H9 (cell line): ENCODE data around the gene SGCE. TPM values are rescaled to one million over a fixed set of nuclear protein-coding genes. Genes with fewer than 3 reads are reported as not detected.

Experiments
- DNase-seq: peaks from one replicate; pipeline ENCODE4 v3.0.0-alpha.2; 2017
- H2AFZ ChIP-seq: one replicate; pipeline ENCODE4 v1.6.1; 2013; ENCODE audit warnings: mild to moderate bottlenecking, low read length, control low read depth, moderate library complexity
- H2AK5ac ChIP-seq: 2 replicates; pipeline ENCODE4 v1.6.1; 2013; ENCODE audit warnings: low read length, control low read depth, mixed read lengths; ENCODE audit not compliant: insufficient read length
- H2BK120ac ChIP-seq: one replicate; pipeline ENCODE4 v1.6.1; 2013; ENCODE audit warnings: low read depth, mild to moderate bottlenecking, low read length, control low read depth, inconsistent platforms; ENCODE audit not compliant: poor library complexity, severe bottlenecking
- H2BK12ac ChIP-seq: 2 replicates; pipeline ENCODE4 v1.6.1; 2013; ENCODE audit warnings: low read length, control low read depth, mixed read lengths, low read depth; ENCODE audit not compliant: insufficient read length
- H2BK15ac ChIP-seq: 2 replicates; pipeline ENCODE4 v1.6.1; 2013; ENCODE audit warnings: low read depth, low read length, control low read depth
- H2BK20ac ChIP-seq: one replicate; pipeline ENCODE4 v1.6.1; 2013; ENCODE audit warnings: low read depth, mild to moderate bottlenecking, low read length, control low read depth, inconsistent platforms; ENCODE audit not compliant: poor library complexity, severe bottlenecking
- H2BK5ac ChIP-seq: 2 replicates; pipeline ENCODE4 v1.6.1; 2013; ENCODE audit warnings: low read length, control low read depth, mixed read lengths; ENCODE audit not compliant: insufficient read length
- H3K14ac ChIP-seq: 2 replicates; pipeline ENCODE4 v1.6.1; 2013; ENCODE audit warnings: low read length, control low read depth; ENCODE audit not compliant: insufficient read depth
- H3K18ac ChIP-seq: 2 replicates; pipeline ENCODE4 v1.6.1; 2013; ENCODE audit warnings: low read depth, mild to moderate bottlenecking, mixed read lengths, low read length, control low read depth; ENCODE audit not compliant: insufficient read length
- H3K23ac ChIP-seq: 2 replicates; pipeline ENCODE4 v1.6.1; 2013; ENCODE audit warnings: low read length, control low read depth, mixed read lengths, low read depth; ENCODE audit not compliant: insufficient read length
- H3K23me2 ChIP-seq: 2 replicates; pipeline ENCODE4 v1.6.1; 2013; ENCODE audit warnings: low read depth, mild to moderate bottlenecking, mixed read lengths, low read length, control low read depth; ENCODE audit not compliant: insufficient read length, poor library complexity, severe bottlenecking
- H3K27ac ChIP-seq: 2 replicates; pipeline ENCODE4 v1.5.1; 2013; ENCODE audit warnings: low read length, control low read depth, mixed read lengths, low read depth; ENCODE audit not compliant: insufficient read length
- H3K27me3 ChIP-seq: 2 replicates; pipeline ENCODE4 v1.6.1; 2013; ENCODE audit warnings: low read length, control low read depth, inconsistent platforms; ENCODE audit not compliant: insufficient read depth
- H3K4ac ChIP-seq: 2 replicates; pipeline ENCODE4 v1.6.1; 2013; ENCODE audit warnings: low read depth, mild to moderate bottlenecking, control low read depth, inconsistent platforms, low read length, moderate library complexity
- H3K4me1 ChIP-seq: 2 replicates; pipeline ENCODE4 v1.6.1; 2013; ENCODE audit warnings: low read length, control low read depth, inconsistent platforms; ENCODE audit not compliant: insufficient read depth
- H3K4me2 ChIP-seq: 2 replicates; pipeline ENCODE4 v1.6.1; 2013; ENCODE audit warnings: low read length, control low read depth, mixed read lengths; ENCODE audit not compliant: insufficient read length, insufficient read depth
- H3K56ac ChIP-seq: 2 replicates; pipeline ENCODE4 v1.6.1; 2013; ENCODE audit warnings: low read depth, mild to moderate bottlenecking, mixed read lengths, low read length, control low read depth; ENCODE audit not compliant: insufficient read length
- H3K79me1 ChIP-seq: 2 replicates; pipeline ENCODE4 v1.6.1; 2013; ENCODE audit warnings: low read depth, mild to moderate bottlenecking, moderate library complexity, low read length, control low read depth, inconsistent platforms; ENCODE audit not compliant: insufficient read depth, poor library complexity, severe bottlenecking
- H3K79me2 ChIP-seq: 2 replicates; pipeline ENCODE4 v1.6.1; 2013; ENCODE audit warnings: low read length, control low read depth, inconsistent platforms; ENCODE audit not compliant: insufficient read depth
- H3K9ac ChIP-seq: 2 replicates; pipeline ENCODE4 v1.6.1; 2013; ENCODE audit warnings: low read length, control low read depth, mixed read lengths; ENCODE audit not compliant: insufficient read length; ENCODE audit errors: extremely low read depth
- H3K9me3 ChIP-seq: one replicate; pipeline ENCODE4 v1.6.1; 2013; ENCODE audit warnings: low read depth, low read length, inconsistent platforms; ENCODE audit not compliant: control insufficient read depth
- H3T11ph ChIP-seq: one replicate; pipeline ENCODE4 v1.6.1; 2013; ENCODE audit warnings: mild to moderate bottlenecking, low read length, control low read depth, inconsistent platforms
- H4K20me1 ChIP-seq: one replicate; pipeline ENCODE4 v1.6.1; 2013; ENCODE audit not compliant: control insufficient read depth, insufficient read length, insufficient read depth
- H4K5ac ChIP-seq: 2 replicates; pipeline ENCODE4 v1.6.1; 2013; ENCODE audit warnings: low read depth, mild to moderate bottlenecking, mixed read lengths, low read length, control low read depth; ENCODE audit not compliant: insufficient read length
- H4K8ac ChIP-seq: replicated peaks from 2 replicates; pipeline ENCODE4 v1.6.1; 2013; ENCODE audit warnings: low read length, control low read depth, mixed read lengths, low read depth; ENCODE audit not compliant: insufficient read length
- H4K91ac ChIP-seq: 2 replicates; pipeline ENCODE4 v1.6.1; 2013; ENCODE audit warnings: low read depth, mild to moderate bottlenecking, moderate library complexity, mixed read lengths, low read length, control low read depth; ENCODE audit not compliant: insufficient read length
- H3K27ac Mint-ChIP-seq, 3 experiments: 2 replicates in 2 of 3; 3 replicates in 1 of 3; pipeline ENCODE4 v1.8.0; 2020 to 2021; ENCODE audit warnings: mixed read lengths in 3 of 3, mild to moderate bottlenecking in 1 of 3, moderate library complexity in 1 of 3
- H3K27me3 Mint-ChIP-seq: 2 replicates; pipeline ENCODE4 v1.8.0; 2021; ENCODE audit warnings: low read depth, mild to moderate bottlenecking, moderate library complexity, mixed read lengths
- H3K36me3 Mint-ChIP-seq, 3 experiments: 2 replicates in 2 of 3; 3 replicates in 1 of 3; pipeline ENCODE4 v1.8.0; 2020 to 2021; ENCODE audit warnings: low read depth in 3 of 3, mixed read lengths in 3 of 3; ENCODE audit not compliant: insufficient read depth in 1 of 3
- H3K4me1 Mint-ChIP-seq, 2 experiments: 2 replicates each; pipeline ENCODE4 v1.8.0; 2020; ENCODE audit warnings: mixed read lengths in 2 of 2
- H3K4me3 Mint-ChIP-seq, 2 experiments: 2 replicates in 1 of 2; 3 replicates in 1 of 2; pipeline ENCODE4 v1.8.0; 2020 to 2021; ENCODE audit warnings: mild to moderate bottlenecking in 2 of 2, mixed read lengths in 2 of 2, moderate library complexity in 1 of 2
- H3K9me3 Mint-ChIP-seq, 2 experiments: 2 replicates in 1 of 2; 3 replicates in 1 of 2; pipeline ENCODE4 v1.8.0; 2020; ENCODE audit warnings: mild to moderate bottlenecking in 2 of 2, mixed read lengths in 2 of 2, moderate library complexity in 1 of 2
- WGBS: extraction: QIAGEN DNeasy Blood & Tissue Kit; methylation state at CpG from one replicate; pipeline ENCODE4 v1.1.7; 2013; ENCODE audit warnings: missing lambda C conversion rate, low lambda C conversion rate, mixed read lengths; ENCODE audit not compliant: insufficient read length; ENCODE audit errors: extremely low coverage; 5-methylcytosine and 5-hydroxymethylcytosine counted together
- total RNA-seq: library from RNA; stranded (reverse); gene quantifications from 2 replicates; pipeline ENCODE4 v1.2.1, GENCODE V29; 2021
- TF ChIP-seq, protein P1 (sequence below): fragments of 200-600 bp; sonication (generic); conservative IDR thresholded peaks from 3 replicates; pipeline ENCODE4 v1.8.0; 2021; ENCODE audit warnings: antibody characterized with exemption, mild to moderate bottlenecking

SGCE gene
- total RNA-seq, 1 experiment from 2014 or later = 30.5 TPM

DNA sequence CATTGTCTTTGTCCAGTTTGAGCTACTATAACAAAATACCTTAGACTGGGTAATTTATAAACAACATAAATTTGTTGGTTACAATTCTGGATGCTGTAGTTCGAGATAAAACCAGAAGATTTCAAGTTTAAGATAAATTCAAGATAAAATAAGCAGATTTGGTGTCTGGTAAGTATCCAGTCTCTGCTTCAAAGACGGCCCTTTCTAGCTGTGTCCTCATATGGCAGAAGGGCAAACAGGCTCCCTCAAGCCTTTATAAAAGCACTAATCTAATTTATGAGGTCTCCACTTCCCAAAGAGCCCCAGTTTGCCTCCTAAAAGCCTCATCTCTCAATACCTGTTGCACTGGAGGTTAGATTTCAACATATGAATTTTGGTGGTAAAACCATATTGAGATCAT lies 31.1 kb upstream of the SGCE start:
- no peak overlapping the region for H3K4me3 Mint-ChIP-seq
- Histone ChIP-seq H3K9ac (no peak overlapping the region), H3K14ac (no peak overlapping the region), H3K79me2 (no peaks in the 10 kb centered on the region), H4K5ac (no peak overlapping the region), H3K4me1 (no peaks in the 10 kb centered on the region), H3T11ph (no peak overlapping the region), H2BK120ac (no peak overlapping the region), H2AK5ac (no peak overlapping the region), H3K27ac (no peak overlapping the region), H3K56ac (no peak overlapping the region), H2BK12ac (no peak overlapping the region), H4K8ac (no peak overlapping the region), H2BK5ac (no peak overlapping the region), H2BK15ac (no peak overlapping the region), H3K4ac (no peak overlapping the region), H4K20me1 (no peaks in the 10 kb centered on the region), H3K4me2 (no peak overlapping the region), H3K27me3 (no peaks in the 10 kb centered on the region), H3K18ac (no peak overlapping the region), H3K23me2 (no peaks in the 10 kb centered on the region), H2AFZ (no peak overlapping the region), H2BK20ac (no peak overlapping the region), H3K23ac (no peak overlapping the region), H4K91ac (no peak overlapping the region), H3K79me1 (no peaks in the 10 kb centered on the region), H3K9me3 (no peaks in the 10 kb centered on the region)
- no peaks in the 10 kb centered on the region for H3K27me3 Mint-ChIP-seq
- TF ChIP-seq, protein P1, sequence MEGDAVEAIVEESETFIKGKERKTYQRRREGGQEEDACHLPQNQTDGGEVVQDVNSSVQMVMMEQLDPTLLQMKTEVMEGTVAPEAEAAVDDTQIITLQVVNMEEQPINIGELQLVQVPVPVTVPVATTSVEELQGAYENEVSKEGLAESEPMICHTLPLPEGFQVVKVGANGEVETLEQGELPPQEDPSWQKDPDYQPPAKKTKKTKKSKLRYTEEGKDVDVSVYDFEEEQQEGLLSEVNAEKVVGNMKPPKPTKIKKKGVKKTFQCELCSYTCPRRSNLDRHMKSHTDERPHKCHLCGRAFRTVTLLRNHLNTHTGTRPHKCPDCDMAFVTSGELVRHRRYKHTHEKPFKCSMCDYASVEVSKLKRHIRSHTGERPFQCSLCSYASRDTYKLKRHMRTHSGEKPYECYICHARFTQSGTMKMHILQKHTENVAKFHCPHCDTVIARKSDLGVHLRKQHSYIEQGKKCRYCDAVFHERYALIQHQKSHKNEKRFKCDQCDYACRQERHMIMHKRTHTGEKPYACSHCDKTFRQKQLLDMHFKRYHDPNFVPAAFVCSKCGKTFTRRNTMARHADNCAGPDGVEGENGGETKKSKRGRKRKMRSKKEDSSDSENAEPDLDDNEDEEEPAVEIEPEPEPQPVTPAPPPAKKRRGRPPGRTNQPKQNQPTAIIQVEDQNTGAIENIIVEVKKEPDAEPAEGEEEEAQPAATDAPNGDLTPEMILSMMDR = no peak
- H3K9me3 Mint-ChIP-seq = no peaks in the 10 kb centered on the region
- no peaks in the 10 kb centered on the region; a peak in 1 of 7 replicates for H3K36me3 Mint-ChIP-seq
- no CpG with 5 or more reads among the region's 2 CpGs for WGBS
- H3K27ac Mint-ChIP-seq = no peak overlapping the region
- DNase-seq = no peak
- no peaks in the 10 kb centered on the region for H3K4me1 Mint-ChIP-seq
